Naive thymus-derived CD4-positive, alpha-beta T cell (primary cell): ENCODE data around the gene IMPACT. TPM values are rescaled to one million over a fixed set of nuclear protein-coding genes. Genes with fewer than 3 reads are reported as not detected.

Source experiments
- ATAC-seq: fragments of 150-1000 bp; cut with Tn5 transposase; 2 replicates; pipeline ENCODE4 v1.10.0; 2021; ENCODE audit warnings: mild to moderate bottlenecking, moderate library complexity
- CTCF ChIA-PET: fragments of 350-600 bp; sonication (Branson Sonifier 250); formaldehyde crosslinking; loops from one replicate; lab custom pipeline; 2021; ENCODE audit warnings: antibody characterized with exemption; lab: Charles Lee
- POLR2A ChIA-PET: fragments of 350-600 bp; sonication (Branson Sonifier 250); formaldehyde crosslinking; loops from one replicate; lab custom pipeline; 2021; ENCODE audit warnings: antibody characterized with exemption, inconsistent platforms; lab: Charles Lee
- DNase-seq, 9 donors: peaks; one replicate each; pipeline versions ENCODE4 v3.0.0 to v3.0.0-alpha.2; 2020 to 2022; ENCODE audit warnings: mixed read lengths in 1 of 9
- H3K27ac ChIP-seq: one replicate; pipeline ENCODE4 v1.7.0; 2013; ENCODE audit warnings: mild to moderate bottlenecking, low read depth, low read length, moderate library complexity
- H3K27me3 ChIP-seq, 2 donors: one replicate each; pipeline ENCODE4 v1.7.0; 2013; ENCODE audit warnings: low read length in 2 of 2, mild to moderate bottlenecking in 2 of 2, moderate library complexity in 2 of 2; ENCODE audit not compliant: control insufficient read depth in 2 of 2, insufficient read depth in 2 of 2
- H3K36me3 ChIP-seq, 3 experiments: 1 replicate in 2 of 3; 2 replicates in 1 of 3; pipeline ENCODE4 v1.7.0; 2013; ENCODE audit warnings: low read length in 3 of 3, mild to moderate bottlenecking in 3 of 3, moderate library complexity in 1 of 3; ENCODE audit not compliant: insufficient read depth in 3 of 3, control insufficient read depth in 2 of 3
- H3K4me1 ChIP-seq, 2 donors: one replicate each; pipeline ENCODE4 v1.7.0; 2013; ENCODE audit warnings: low read length in 2 of 2, mild to moderate bottlenecking in 2 of 2, moderate library complexity in 1 of 2; ENCODE audit not compliant: control insufficient read depth in 2 of 2, insufficient read depth in 2 of 2
- H3K4me3 ChIP-seq: 2 replicates; pipeline ENCODE4 v1.7.0; 2013; ENCODE audit warnings: mild to moderate bottlenecking, low read length
- H3K9me3 ChIP-seq, 3 experiments: 1 replicate in 2 of 3; 2 replicates in 1 of 3; pipeline ENCODE4 v1.7.0; 2013; ENCODE audit warnings: low read length in 3 of 3; ENCODE audit not compliant: control insufficient read depth in 2 of 3
- H3K27ac Mint-ChIP-seq, 9 donors: one replicate each; pipeline ENCODE4 v1.8.0; 2020 to 2022; ENCODE audit warnings: mixed read lengths in 9 of 9, mild to moderate bottlenecking in 8 of 9, moderate library complexity in 5 of 9, inconsistent platforms in 2 of 9
- H3K27me3 Mint-ChIP-seq, 5 donors: one replicate each; pipeline ENCODE4 v1.8.0; 2021 to 2022; ENCODE audit warnings: mixed read lengths in 5 of 5, mild to moderate bottlenecking in 1 of 5
- H3K36me3 Mint-ChIP-seq, 5 donors: one replicate each; pipeline ENCODE4 v1.8.0; 2020 to 2022; ENCODE audit warnings: mixed read lengths in 5 of 5, mild to moderate bottlenecking in 3 of 5, inconsistent platforms in 1 of 5
- H3K4me1 Mint-ChIP-seq, 7 donors: one replicate each; pipeline ENCODE4 v1.8.0; 2020 to 2022; ENCODE audit warnings: mixed read lengths in 7 of 7, mild to moderate bottlenecking in 3 of 7, inconsistent platforms in 1 of 7
- H3K4me3 Mint-ChIP-seq, 10 donors: one replicate each; pipeline ENCODE4 v1.8.0; 2020 to 2022; ENCODE audit warnings: mild to moderate bottlenecking in 10 of 10, mixed read lengths in 10 of 10, moderate library complexity in 6 of 10, inconsistent platforms in 2 of 10
- H3K9me3 Mint-ChIP-seq, 11 donors: one replicate each; pipeline ENCODE4 v1.8.0; 2020 to 2022; ENCODE audit warnings: mixed read lengths in 11 of 11, mild to moderate bottlenecking in 4 of 11, inconsistent platforms in 1 of 11, moderate library complexity in 1 of 11
- intact Hi-C, 2 donors: fragments of 100-400 bp; cut with micrococcal nuclease; formaldehyde crosslinking; loops; one replicate each; pipeline ENCODE4 v1.15.1; 2023
- polyA plus RNA-seq, 2 donors: library from polyadenylated mRNA; unstranded; fragments of 300-500 nt; fragmentation: Illumina TruSeq; gene quantifications; one replicate each; pipeline ENCODE4 v1.2.3, GENCODE V29; 2021
- total RNA-seq, 6 experiments: library from RNA in 5 of 6; stranded (reverse) in 5 of 6; gene quantifications; 1 replicate in 5 of 6; 2 replicates in 1 of 6; pipeline ENCODE4 v1.2.3 and lab custom pipeline; 2021 to 2026

IMPACT gene
- total and polyA plus RNA-seq, 7 experiments from 2014 or later = 7.8 to 21.1 (median 15.5) TPM

GRCh38 chr18:24500217-24500616 lies 73.7 kb downstream of the IMPACT start:
- CTCF ChIA-PET = no interaction called here
- Mint-ChIP-seq H3K27me3 (peaks cover 0 to 11% (median 5%) of the 10 kb centered on the region in 5 donors), H3K9me3 (no peaks in the 10 kb centered on the region), H3K4me3 (no peak overlapping the region), H3K36me3 (no peaks in the 10 kb centered on the region), H3K27ac (peak overlapping the region in 1 of 9 donors; percentile 26), H3K4me1 (no peaks in the 10 kb centered on the region)
- no peak for DNase-seq
- Histone ChIP-seq H3K27ac (no peak overlapping the region), H3K4me3 (no peak overlapping the region), H3K9me3 (no peaks in the 10 kb centered on the region), H3K4me1 (no peaks in the 10 kb centered on the region), H3K27me3 (no peaks in the 10 kb centered on the region), H3K36me3 (no peaks in the 10 kb centered on the region)
- POLR2A ChIA-PET = no interaction called here
- ATAC-seq = no peak
- intact Hi-C loops = no loop called here

- Mint-ChIP-seq H3K4me1 (no peaks in the 10 kb centered on the region), H3K36me3 (no peaks in the 10 kb centered on the region), H3K9me3 (no peaks in the 10 kb centered on the region), H3K27me3 (peaks cover 0 to 11% (median 5%) of the 10 kb centered on the region in 5 donors), H3K4me3 (no peak overlapping the region), H3K27ac (no peak overlapping the region)
- POLR2A ChIA-PET = no interaction called here
- Histone ChIP-seq H3K27ac (no peak overlapping the region), H3K27me3 (no peaks in the 10 kb centered on the region), H3K4me3 (no peak overlapping the region), H3K4me1 (no peaks in the 10 kb centered on the region), H3K9me3 (no peaks in the 10 kb centered on the region), H3K36me3 (no peaks in the 10 kb centered on the region)
- no peak for ATAC-seq
- no peak for DNase-seq
- CTCF ChIA-PET = no interaction called here
- intact Hi-C loops = no loop called here
Measured at GRCh38 chr18:24500766-24501165, 74.3 kb downstream of the IMPACT start.

- no peak overlapping the region for H3K27ac Mint-ChIP-seq
- intact Hi-C loops = no loop called here
- H3K27me3 Mint-ChIP-seq = peaks cover 0 to 11% (median 2%) of the 10 kb centered on the region in 5 donors
- H3K36me3 ChIP-seq = no peaks in the 10 kb centered on the region
- no peaks in the 10 kb centered on the region for H3K4me1 Mint-ChIP-seq
- H3K27me3 ChIP-seq = no peaks in the 10 kb centered on the region
- ChIA-PET POLR2A (no interaction called here), CTCF (no interaction called here)
- no peaks in the 10 kb centered on the region for H3K4me1 ChIP-seq
- no peak overlapping the region for H3K4me3 ChIP-seq
- no peaks in the 10 kb centered on the region for H3K36me3 Mint-ChIP-seq
- DNase-seq = no peak
- H3K4me3 Mint-ChIP-seq = no peak overlapping the region
- no peaks in the 10 kb centered on the region for H3K9me3 Mint-ChIP-seq
- H3K27ac ChIP-seq = no peak overlapping the region
- H3K9me3 ChIP-seq = no peaks in the 10 kb centered on the region
- ATAC-seq = no peak
Measured at GRCh38 chr18:24502667-24503523, 76.4 kb downstream of the IMPACT start.

Other genes starting within 250 kb of the IMPACT start
- 1 to 10 TPM; 1.8 to 7.7 (median 4.3) TPM for gene OSBPL1A, start 28.8 kb upstream of the IMPACT start, total RNA-seq
- gene OSBPL1A, start 28.8 kb upstream of the IMPACT start, polyA plus RNA-seq = 1 to 10 TPM; 2.6 to 2.9 TPM
- gene HRH4, start 34.0 kb downstream of the IMPACT start, total RNA-seq = 1 to 10 TPM in 1 of 5 experiments, under 1 TPM in 3, not detected in 1; 0.19 to 3.7 (median 0.47) TPM
- not detected for gene HRH4, start 34.0 kb downstream of the IMPACT start, polyA plus RNA-seq